Kidney (tissue), 14 donors: ENCODE results near the gene AUTS2. TPM values are rescaled to one million over a fixed set of nuclear protein-coding genes. Genes with fewer than 3 reads are reported as not detected.

Source experiments
- DNase-seq, 5 donors: peaks; one replicate each; pipeline ENCODE4 v3.0.0-alpha.2; 2013 to 2020
- FAIRE-seq: peaks from 2 replicates; lab custom pipeline; 2012; peaks lifted over from hg19 to GRCh38; lab: Jason Lieb, UNC
- H3K27ac ChIP-seq, 2 donors: one replicate each; pipeline ENCODE4 v1.7.0; 2013; ENCODE audit warnings: low read depth in 2 of 2, low read length in 2 of 2, inconsistent platforms in 1 of 2
- H3K27me3 ChIP-seq: one replicate; pipeline ENCODE4 v1.7.1; 2013; ENCODE audit warnings: low read length, inconsistent platforms; ENCODE audit not compliant: control insufficient read depth, insufficient read depth
- H3K36me3 ChIP-seq, 3 donors: one replicate each; pipeline versions ENCODE4 v1.7.0 to v1.7.1; 2013; ENCODE audit warnings: low read length in 3 of 3, control low read depth in 1 of 3, inconsistent platforms in 1 of 3; ENCODE audit not compliant: insufficient read depth in 3 of 3, control insufficient read depth in 2 of 3
- H3K4me1 ChIP-seq, 3 donors: one replicate each; pipeline versions ENCODE4 v1.7.0 to v1.7.1; 2013; ENCODE audit warnings: low read length in 3 of 3, inconsistent platforms in 1 of 3, low read depth in 1 of 3; ENCODE audit not compliant: control insufficient read depth in 2 of 3, insufficient read depth in 2 of 3
- H3K4me3 ChIP-seq, 3 donors: one replicate each; pipeline versions ENCODE4 v1.7.0 to v1.8.1; 2013; ENCODE audit warnings: low read length in 3 of 3, control low read depth in 1 of 3, inconsistent platforms in 1 of 3
- H3K9ac ChIP-seq, 3 donors: one replicate each; pipeline versions ENCODE4 v1.7.0 to v1.7.1; 2013; ENCODE audit warnings: low read length in 3 of 3, control low read depth in 1 of 3, inconsistent platforms in 1 of 3
- H3K9me3 ChIP-seq, 3 donors: one replicate each; pipeline versions ENCODE4 v1.7.0 to v1.7.1; 2013; ENCODE audit warnings: low read length in 3 of 3, control low read depth in 1 of 3, inconsistent platforms in 1 of 3; ENCODE audit not compliant: control insufficient read depth in 2 of 3, insufficient read depth in 1 of 3
- CTCF ChIP-seq: IDR thresholded peaks from 3 replicates; pipeline ENCODE4 v1.5.1; 2012; ENCODE audit warnings: mild to moderate bottlenecking, moderate library complexity, borderline replicate concordance; ENCODE audit not compliant: insufficient read depth; ENCODE audit errors: extremely low read depth
- intact Hi-C: fragments of 100-400 bp; cut with DNase I; formaldehyde crosslinking; loops from one replicate; pipeline ENCODE4 v1.11.1; 2022
- polyA plus RNA-seq: library from polyadenylated mRNA; stranded (reverse); fragments of 350-450 nt; fragmentation: Illumina TruSeq; extraction: RNeasy Lipid Tissue Mini Kit (QIAGEN cat#74804); gene quantifications from one replicate; pipeline ENCODE4 v1.2.3, GENCODE V29; 2014; ENCODE audit warnings: low read depth, low replicate concordance; ENCODE audit not compliant: insufficient read depth
- total RNA-seq: library from RNA; stranded (reverse); fragmentation: NEBNext Ultra II Directional; extraction: Animal tissue kit (Norgen Biotek cat#: 25700); gene quantifications from one replicate; pipeline ENCODE4 v1.2.1, GENCODE V29; 2021
- donor health status: control.
- donor health status: control.
- donor health status: control.
- donor health status: control.
- donor health status: control.
- donor health status: DM: yes; HTN: yes; CAD: no.
- donor health status: Normal renal cell carcinoma (clear cell type).

The AUTS2 gene
- total and polyA plus RNA-seq, 2 donors from 2014 or later = 5.2 to 33.8 TPM

- no peak for FAIRE-seq
- no peaks in the 10 kb centered on the region for H3K27me3 ChIP-seq
- intact Hi-C loops = no loop called here
These were observed 12.0 kb upstream of the AUTS2 start for GRCh38 chr7:69586321-69586720.

GRCh38 chr7:69588773-69589172 is 9.5 kb upstream of the AUTS2 start:
- intact Hi-C loops = no loop called here
- DNase-seq (no peak), FAIRE-seq (no peak)
- Histone ChIP-seq H3K9ac (no peak overlapping the region), H3K4me1 (no peaks in the 10 kb centered on the region), H3K27ac (no peak overlapping the region), H3K9me3 (no peaks in the 10 kb centered on the region), H3K36me3 (no peaks in the 10 kb centered on the region), H3K4me3 (no peak overlapping the region), H3K27me3 (no peaks in the 10 kb centered on the region)
- TF ChIP-seq CTCF = no peak

More at GRCh38 chr7:69586321-69586720, 12.0 kb upstream of the AUTS2 start:
- Histone ChIP-seq H3K9me3 (no peaks in the 10 kb centered on the region), H3K4me3 (no peak overlapping the region), H3K36me3 (no peaks in the 10 kb centered on the region), H3K9ac (no peak overlapping the region), H3K4me1 (no peaks in the 10 kb centered on the region), H3K27ac (no peak overlapping the region)
- TF ChIP-seq CTCF = no peak
- DNase-seq = no peak

- Histone ChIP-seq H3K4me1 (no peaks in the 10 kb centered on the region), H3K4me3 (no peak overlapping the region), H3K36me3 (no peaks in the 10 kb centered on the region), H3K9ac (no peak overlapping the region), H3K27me3 (no peaks in the 10 kb centered on the region), H3K27ac (no peak overlapping the region), H3K9me3 (no peaks in the 10 kb centered on the region)
- no peak for TF ChIP-seq CTCF
- no peak for FAIRE-seq
- no peak for DNase-seq
- intact Hi-C loops = no loop called here
These were observed 6.5 kb upstream of the AUTS2 start for GRCh38 chr7:69591805-69592204.

GRCh38 chr7:69593511-69593910 is 4.8 kb upstream of the AUTS2 start:
- intact Hi-C loops = no loop called here
- FAIRE-seq (no peak), DNase-seq (no peak)
- Histone ChIP-seq H3K27me3 (no peaks in the 10 kb centered on the region), H3K27ac (no peak overlapping the region), H3K4me3 (no peak overlapping the region), H3K9ac (no peak overlapping the region), H3K36me3 (no peaks in the 10 kb centered on the region), H3K4me1 (no peaks in the 10 kb centered on the region), H3K9me3 (no peaks in the 10 kb centered on the region)
- no peak for TF ChIP-seq CTCF
